SK-MEL-5 (cell line): ENCODE measurements around the gene LY9. TPM values are rescaled to one million over a fixed set of nuclear protein-coding genes. Genes with fewer than 3 reads are reported as not detected.

Experiments
- DNase-seq: peaks from one replicate; pipeline ENCODE4 v3.0.0-alpha.2; 2016; ENCODE audit warnings: low read depth, low spot score
- in situ Hi-C: cut with HindIII; loops from 2 replicates; pipeline ENCODE4 v1.10.0; 2016; ENCODE audit warnings: low sequenced_read_pairs, high pct_unique_total_duplicates, low pct_unique_long_range_greater_than_20kb
- total RNA-seq: library from RNA; depleted of rRNA; stranded (reverse); fragments of >200 nt; shearing (Covaris generic); gene quantifications from 2 replicates; pipeline ENCODE4 v1.2.3, GENCODE V29; 2014

Gene LY9
- total RNA-seq, 1 experiment from 2014 or later: not detected

GRCh38 chr1:160818207-160818937, 22.4 kb downstream of the LY9 start:
- in situ Hi-C loops: no loop called here
- no peak for DNase-seq

DNA sequence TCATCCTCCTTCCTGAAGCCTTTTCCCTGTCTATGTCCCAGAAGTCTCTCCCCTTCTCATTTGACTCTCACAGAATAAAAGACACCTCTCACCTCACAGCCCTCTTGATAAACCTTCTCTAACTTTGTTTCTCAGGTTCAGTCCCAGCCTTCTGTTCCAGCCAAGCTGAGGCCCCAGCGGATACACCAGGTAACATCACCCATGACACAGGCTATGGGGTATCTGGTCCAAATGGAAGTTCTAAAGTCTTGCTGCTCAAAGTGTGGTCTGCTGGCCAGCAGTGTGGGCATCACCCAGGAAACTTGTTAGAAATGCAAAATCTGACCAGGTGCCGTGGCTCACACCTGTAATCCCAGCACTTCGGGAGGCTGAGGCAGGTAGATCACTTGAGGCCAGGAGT, 23.2 kb downstream of the LY9 start:
- DNase-seq: no peak

DNA sequence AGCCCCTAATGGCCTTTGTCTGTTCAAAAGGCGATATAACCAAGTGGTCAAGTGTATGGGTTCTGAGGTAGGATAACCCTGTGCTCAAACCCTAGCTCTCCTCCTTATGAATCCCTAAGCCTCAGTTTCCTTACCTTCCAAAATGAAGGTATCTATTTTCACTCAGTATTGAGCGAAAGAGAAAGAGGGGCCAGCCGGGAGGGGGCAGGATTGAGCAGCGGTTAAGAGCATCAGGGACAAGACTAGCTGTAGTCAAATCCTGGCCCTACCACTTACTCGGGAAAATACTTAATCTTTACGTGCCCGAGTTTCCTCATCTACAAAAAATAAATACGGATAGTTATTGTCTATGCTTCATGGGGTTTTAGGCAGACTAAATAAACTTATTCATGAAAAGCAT, 25.7 kb downstream of the LY9 start:
- DNase-seq: peak; percentile 51
- in situ Hi-C loops: no loop called here

More for the DNA sequence above, 23.2 kb downstream of the LY9 start:
- in situ Hi-C loops: no loop called here

- in situ Hi-C loops: no loop called here
- no peak for DNase-seq
Measured at GRCh38 chr1:160823296-160823695, 27.3 kb downstream of the LY9 start.

DNA sequence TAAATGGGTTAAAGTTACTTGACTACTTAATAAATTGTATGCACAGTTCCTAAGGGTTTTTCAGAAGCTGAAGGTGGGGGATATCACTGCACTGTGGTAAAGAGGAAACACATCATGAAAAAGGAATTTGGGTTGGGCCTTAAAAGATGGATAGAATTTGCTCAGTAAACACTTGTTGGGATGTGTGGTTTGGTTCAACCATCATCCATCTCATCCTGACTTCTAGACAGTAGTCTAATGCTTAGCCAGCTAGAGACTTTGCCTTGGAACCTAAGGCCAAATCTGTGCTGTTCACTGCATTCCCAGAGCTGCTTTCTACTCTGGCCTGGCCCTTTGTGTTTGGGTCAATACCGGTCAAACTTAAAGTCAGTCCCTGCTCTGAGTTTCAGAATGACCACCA, 30.6 kb downstream of the LY9 start:
- DNase-seq: no peak
- in situ Hi-C loops: no loop called here

DNA sequence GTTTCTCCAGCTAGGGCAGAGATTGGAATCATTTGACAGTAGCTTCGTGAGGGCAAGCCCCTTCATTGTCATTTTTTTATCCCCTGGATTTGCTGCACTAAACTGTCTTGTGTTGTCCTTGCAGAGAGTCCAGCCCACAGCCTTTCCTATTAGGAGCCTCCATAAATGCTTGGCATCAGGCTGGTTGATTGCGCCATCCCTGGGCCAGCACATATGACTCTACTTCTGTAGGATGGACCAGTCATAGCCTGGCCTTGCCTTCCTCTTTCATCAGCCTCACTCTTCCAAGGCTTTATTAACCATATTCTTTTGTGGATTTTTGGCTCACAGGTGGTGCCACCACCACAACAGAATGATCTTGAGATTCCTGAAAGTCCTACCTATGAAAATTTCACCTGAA, 31.4 kb downstream of the LY9 start:
- DNase-seq: no peak
- in situ Hi-C loops: no loop called here

GRCh38 chr1:160829766-160830165, 33.8 kb downstream of the LY9 start:
- in situ Hi-C loops: no loop called here
- no peak for DNase-seq

DNA sequence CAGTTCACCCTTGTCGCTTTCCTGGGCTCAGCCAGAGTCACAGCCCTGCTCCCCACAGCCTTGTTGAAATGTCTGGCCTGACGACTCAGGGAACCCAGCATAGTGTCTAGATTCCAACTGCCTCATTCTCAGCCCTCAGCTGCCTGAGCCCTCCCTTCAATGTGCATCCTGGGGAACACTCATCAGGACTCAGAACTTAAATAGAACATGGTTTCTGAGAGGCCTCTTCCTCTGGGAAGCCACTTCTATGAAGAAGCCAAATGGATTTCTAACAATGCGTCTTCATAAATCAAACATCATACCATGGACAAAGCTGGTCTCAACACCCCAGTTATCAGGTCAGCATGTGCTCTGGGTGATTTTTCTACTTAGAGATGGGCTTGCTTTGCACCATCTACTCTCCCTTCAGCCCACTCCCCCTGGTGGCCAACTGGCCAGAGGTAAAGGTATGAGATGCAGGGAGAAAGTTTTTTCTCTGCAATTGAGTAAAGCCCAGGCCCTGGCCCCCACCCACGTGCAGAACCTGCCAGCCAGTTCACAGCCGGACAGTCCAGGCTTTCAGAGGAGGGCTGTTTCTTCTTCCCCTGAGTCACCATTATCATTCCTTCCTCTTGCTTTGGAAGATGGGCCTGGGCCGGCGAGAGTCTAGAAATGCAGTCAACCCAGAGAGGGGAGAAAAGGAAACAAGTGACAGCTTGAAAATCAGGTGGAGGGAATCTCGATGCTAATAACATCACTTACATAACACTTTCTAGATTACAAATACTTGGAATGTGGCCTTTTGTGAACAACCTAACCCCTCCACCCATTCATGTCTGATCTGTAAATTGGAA, 34.6 kb downstream of the LY9 start:
- DNase-seq: peak; percentile 85
- in situ Hi-C loops: no loop called here

DNA sequence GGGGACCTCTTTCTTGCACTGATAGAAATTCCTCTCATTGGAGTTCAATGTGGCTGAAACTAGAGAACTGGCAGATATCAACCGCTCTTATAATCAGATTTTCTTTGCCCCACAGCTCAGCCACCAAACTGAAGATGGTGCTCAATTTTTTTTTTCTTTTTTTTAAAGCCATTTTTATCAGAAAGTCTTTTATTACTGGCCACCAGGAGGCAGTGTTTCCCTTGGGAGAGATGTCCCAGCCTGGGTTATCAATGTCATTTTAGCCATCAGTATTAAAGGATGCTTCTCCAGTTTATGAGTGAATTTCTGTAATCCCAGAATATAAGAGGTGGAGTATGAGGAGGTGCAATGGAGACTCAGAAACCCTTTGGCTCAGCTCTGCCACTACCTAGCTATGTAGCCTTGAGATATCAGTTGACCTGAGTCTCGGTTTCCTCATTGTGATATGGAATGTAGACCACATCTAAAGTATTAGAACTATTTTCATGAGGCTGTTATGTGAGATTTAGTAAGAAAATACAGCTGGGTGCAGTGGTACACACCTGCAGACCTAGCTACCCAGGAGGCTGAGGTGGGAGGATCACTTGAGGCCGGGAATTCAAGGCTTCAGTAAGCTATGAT, 39.1 kb downstream of the LY9 start:
- in situ Hi-C loops: no loop called here
- peak; percentile 69 for DNase-seq

DNA sequence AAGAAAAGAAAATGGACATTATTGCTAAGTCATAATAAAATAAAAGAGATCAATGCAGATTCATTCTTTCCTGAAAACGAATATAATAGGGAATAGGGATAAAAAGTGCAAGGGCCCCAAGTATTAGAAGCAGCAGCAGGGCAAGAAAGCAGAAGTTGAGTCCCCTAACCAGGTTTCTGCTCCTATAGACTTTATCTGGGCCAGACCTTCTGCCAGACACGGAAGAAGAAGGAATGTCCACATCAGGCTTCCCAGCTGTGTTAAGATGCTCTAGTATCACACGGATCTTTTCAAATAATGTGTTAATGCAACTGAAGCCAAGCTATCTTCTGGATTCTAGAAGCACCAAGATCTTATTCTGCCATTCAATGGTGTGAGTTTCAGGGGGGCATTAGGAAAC, 39.8 kb downstream of the LY9 start:
- in situ Hi-C loops: no loop called here

DNA sequence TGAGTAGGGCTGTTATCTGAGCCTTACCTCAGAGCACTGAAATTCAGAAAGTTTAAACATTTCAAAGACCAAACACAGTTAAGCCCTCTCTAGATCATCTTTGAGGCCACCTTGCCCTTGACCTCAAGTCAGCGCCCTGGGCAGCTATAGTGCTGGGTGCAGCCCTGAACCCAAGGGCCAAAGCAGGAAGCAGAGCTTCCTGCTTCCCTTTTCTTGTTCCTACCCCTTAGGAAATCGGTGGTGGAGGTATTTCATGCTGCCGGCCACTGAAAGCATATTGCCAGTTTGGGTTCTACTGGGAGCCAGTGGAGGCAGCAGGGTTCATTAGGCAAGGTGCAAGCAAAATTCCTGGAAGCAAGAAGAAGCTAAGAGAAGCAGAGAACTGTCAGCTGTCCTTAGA, 40.6 kb downstream of the LY9 start:
- in situ Hi-C loops: no loop called here

More for the DNA sequence above, 39.8 kb downstream of the LY9 start:
- DNase-seq: no peak

GRCh38 chr1:160836981-160837557, 41.1 kb downstream of the LY9 start:
- in situ Hi-C loops: no loop called here
- peak; percentile 90 for DNase-seq

More for the DNA sequence above, 40.6 kb downstream of the LY9 start:
- DNase-seq: no peak

- in situ Hi-C loops: no loop called here
- peak; percentile 89 for DNase-seq
Measured at GRCh38 chr1:160837558-160838205, 41.7 kb downstream of the LY9 start.

DNA sequence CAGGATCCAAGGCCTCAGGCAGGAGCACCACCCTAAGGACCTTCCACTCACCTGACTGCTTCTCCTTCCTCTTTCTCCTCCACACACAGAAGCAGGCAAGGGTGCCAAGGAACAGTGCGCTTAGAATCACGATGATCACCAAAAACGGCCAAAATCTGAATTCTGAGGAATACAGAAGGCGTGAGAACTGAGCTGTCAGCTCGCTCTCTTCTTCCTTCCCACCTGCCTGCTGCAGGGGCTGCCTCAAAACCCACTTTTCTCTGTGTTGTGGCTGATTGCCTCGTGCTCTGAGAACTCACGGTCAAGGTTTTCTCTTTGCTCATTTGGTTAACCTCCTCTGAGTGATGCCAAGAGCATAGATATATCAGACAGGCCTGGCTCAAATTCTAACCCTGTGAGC, 42.9 kb downstream of the LY9 start:
- no peak for DNase-seq
- in situ Hi-C loops: no loop called here

GRCh38 chr1:160839746-160840145, 43.8 kb downstream of the LY9 start:
- in situ Hi-C loops: no loop called here
- no peak for DNase-seq

GRCh38 chr1:160841079-160841478, 45.1 kb downstream of the LY9 start:
- in situ Hi-C loops: no loop called here
- DNase-seq: no peak

- in situ Hi-C loops: no loop called here
Measured at GRCh38 chr1:160844447-160845232, 48.7 kb downstream of the LY9 start.

More at GRCh38 chr1:160844447-160845232, 48.7 kb downstream of the LY9 start:
- DNase-seq: no peak
